ENCODE measurements around the gene NUDT14.

The NUDT14 gene

GRCh38 chr14:105180592-105181548, at the start of gene NUDT14:
TSS of gene NUDT14 (minus strand) at chr14:105181312. CDS start at chr14:105181209, 103 bp downstream.
- DNase-seq = peak; percentile 64 to 77 (median 68)

DNA sequence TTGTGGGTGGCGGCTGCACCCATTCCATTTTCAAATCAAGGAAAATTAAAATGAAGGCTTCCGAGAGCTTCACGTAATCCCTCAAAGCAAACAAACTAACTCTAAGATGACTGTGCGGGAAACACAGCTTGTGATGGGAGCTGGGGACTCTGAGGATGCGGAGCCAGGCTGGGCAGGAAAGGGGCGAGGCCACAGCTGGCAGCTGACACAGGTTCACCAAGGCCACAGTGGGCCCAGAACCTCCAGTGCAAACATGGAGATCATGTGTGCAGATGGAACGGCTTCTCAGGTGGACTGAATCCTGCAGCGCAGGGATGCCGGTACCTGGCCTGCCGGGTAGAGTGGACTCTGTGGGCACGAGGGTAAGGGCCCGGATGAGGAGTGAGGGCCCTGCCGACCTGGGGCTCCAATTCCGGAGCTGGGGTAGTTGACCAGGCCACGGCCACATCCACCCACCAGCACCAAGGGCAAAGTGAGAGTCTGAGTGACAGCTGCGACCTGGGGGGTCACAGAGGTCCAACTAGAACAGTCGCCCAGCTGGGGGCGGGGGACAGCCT, 48.1 kb upstream of the NUDT14 start:
- no peak for DNase-seq

DNA sequence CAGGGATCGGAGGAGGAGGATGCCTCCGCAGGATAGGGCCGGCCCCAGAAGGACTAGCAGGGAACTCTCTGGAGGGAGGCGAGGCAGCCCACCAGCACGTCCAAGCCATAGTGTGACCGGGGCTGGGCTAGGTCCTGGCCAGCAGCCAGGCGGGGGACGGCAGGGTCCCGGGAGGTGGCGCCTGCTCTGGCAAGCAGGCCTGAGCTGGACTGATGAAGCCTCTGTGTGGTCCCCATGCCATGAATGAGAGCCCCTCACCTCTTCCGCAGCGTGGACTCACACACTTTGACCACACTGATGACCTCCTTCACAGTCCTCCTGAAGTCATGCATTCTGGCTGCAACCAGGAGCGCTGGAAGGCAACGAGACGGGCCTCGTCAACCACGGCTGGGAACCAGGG, 47.5 kb upstream of the NUDT14 start:
- DNase-seq = no peak

DNA sequence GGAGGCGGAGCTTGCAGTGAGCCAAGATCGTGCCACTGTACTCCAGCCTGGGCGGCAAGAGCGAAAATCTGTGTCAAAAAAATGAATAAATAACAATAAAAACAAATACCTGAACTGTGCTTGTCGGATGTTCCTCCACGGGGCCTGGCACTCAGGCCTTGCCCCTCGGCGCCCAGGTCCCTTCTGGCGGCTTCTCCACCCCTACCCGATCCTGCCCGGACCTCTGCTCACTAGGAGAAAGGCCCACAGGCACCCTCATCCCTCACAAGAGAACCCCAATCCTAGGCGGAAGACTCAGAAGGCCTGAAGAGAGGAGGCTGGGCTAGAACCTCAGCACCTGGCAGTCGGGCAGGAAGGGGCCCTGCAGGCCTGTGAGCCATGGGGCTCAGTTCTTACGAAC, 46.2 kb upstream of the NUDT14 start:
- no peak for DNase-seq

GRCh38 chr14:105226198-105226597, 45.1 kb upstream of the NUDT14 start:
- DNase-seq = no peak

GRCh38 chr14:105224845-105225570, 43.9 kb upstream of the NUDT14 start:
- no peak for DNase-seq

DNA sequence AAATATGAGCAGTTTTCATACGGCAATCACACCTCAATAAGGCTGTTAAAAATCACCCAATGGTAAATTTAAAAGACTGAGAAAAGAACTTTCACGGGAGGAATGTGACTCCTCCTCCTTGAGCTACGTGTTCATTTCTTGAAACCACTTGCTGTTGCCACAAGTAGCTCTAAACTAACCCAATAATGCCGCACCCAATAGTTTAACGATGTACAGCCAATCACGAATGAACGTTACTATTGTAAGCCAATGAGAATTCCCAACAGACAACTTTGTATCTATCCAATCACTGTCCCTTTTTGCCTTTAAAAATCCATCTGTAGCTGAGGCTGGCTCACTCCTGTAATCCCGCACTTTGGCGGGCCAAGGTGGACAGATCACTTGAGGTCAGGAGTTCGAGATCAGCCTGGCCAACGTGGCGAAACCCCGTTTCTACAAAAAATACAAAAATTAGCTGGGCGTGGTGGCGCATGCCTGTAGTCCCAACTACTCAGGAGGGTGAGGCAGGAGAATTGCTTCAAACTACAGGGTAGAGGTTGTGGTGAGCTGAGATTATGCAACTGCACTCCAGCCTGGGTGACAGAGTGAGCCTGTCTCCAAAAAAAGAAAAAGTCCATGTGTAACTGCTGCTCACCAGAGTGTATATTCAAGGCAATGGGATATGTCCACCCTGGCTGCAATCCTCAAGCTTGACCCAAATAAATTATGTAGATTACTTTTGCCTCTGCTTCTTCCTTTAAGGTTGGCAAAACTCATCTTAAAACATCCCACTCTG, 42.8 kb upstream of the NUDT14 start:
- no peak for DNase-seq

GRCh38 chr14:105223260-105223659, 42.1 kb upstream of the NUDT14 start:
- DNase-seq = no peak

GRCh38 chr14:105221598-105222178, 40.6 kb upstream of the NUDT14 start:
- no peak for DNase-seq

DNA sequence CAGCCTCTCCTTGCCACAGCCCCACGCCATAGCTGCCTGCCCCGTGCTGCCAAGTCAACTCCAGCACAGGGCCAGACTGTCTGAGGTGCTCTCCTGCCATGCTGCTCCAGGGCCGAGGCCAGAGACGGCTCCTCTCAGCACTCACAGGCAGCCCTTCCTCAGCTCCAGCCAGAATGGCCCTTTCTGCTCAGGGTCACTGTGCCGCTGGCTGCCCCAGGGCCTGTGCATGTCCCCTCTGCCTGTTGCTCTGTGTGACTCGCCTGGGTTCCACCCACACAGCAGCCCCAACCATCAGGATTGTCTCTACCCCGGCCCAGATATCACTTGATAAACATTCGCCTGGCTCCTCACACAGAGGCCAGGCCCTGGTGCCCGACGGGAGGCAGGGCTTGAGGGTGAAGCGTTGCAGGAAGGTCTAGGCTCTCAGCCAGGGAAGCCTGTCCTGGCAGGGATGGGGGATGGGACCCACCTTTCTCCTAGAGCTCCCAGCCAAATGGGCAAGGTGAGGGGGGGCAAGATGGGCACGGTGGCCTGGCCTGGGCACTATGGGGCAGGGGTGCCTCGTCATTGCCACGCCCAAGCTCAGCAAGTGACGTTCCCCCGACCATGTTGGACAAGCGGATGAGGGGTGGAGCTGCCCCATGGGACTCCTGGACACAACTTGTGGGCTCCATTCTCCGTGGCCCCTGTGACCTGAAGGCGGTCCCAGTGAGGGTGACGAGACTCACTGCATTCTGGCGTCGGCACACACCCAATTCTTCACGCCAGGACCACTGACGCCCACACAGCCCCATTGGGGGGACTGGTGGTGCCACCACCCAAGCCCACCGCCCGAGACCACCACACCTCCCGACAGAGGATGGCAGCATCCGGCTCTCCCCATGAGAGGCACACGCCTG, 39.8 kb upstream of the NUDT14 start:
- no peak for DNase-seq

DNA sequence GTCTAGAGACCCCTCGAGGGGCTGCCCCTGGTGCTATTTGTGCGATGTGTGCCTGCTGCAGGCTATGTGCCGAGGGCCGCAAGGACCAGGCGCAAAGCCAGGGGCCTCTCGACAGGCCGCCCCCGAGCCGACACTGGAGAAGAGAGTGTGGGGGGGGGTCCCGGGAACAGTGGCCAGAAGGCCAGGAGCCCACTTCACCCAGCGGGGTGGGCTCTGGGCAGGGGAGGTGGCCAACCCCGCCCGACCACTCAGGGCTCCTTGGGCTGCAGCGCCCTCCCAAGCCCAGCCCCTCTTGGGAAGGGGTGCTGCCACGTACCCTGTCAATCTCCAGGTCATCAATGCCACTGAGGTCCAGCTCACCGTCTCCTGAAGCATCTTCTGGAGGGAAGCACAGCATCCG, 38.6 kb upstream of the NUDT14 start:
- no peak for DNase-seq

DNA sequence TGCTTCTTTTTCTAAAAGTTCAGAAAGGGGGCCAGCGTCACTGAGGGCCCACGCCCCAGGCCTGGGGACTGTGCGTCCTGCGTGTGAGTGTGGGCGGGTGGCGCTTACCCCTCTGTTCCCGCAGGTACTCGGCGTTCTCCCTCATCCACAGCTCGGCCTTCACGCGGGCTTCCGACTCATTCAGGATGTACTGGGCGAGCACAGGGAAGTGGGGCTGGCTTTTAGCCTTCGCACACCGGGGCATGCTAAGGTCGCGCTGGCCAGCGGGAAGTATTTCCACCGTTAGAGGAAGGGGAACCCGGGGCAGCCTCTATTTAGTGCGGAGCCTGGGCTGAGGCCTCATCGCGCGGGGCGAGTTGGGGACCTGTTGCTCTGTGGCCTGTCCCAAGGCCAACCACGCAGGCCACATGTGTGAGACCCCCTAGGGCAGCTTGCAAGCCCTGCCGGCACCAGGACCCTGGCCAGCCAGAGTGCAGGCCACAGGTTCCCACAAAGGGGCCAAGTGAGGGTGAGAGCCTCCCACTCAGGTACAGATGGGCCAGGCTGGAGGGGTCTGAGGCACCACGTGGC, 38.0 kb upstream of the NUDT14 start:
- no peak for DNase-seq

GRCh38 chr14:105218611-105219010, 37.5 kb upstream of the NUDT14 start:
- no peak for DNase-seq

DNA sequence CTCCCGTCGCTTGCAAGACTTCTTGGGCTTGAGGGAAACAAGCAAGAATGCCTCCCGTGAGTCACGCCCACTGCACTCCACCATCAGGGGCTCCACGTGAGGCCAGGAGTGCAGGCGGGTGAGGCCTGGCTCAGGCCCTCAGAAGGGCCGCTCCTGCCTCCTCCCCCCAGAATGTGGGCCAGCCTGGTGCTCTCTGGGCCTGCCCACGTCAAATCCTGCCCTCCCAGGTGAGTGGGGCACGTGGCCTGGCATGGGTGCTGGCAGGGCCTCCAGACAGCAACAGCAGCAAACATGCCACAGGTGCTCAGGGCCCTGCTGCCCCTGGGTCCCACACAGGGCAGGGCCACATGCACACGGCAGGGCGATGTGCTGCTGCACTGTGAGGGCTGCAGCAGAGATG, 36.7 kb upstream of the NUDT14 start:
- DNase-seq = no peak

- DNase-seq = no peak
Measured at GRCh38 chr14:105216490-105217247, 35.6 kb upstream of the NUDT14 start.

- no peak for DNase-seq
Measured at GRCh38 chr14:105215602-105216001, 34.5 kb upstream of the NUDT14 start.

DNA sequence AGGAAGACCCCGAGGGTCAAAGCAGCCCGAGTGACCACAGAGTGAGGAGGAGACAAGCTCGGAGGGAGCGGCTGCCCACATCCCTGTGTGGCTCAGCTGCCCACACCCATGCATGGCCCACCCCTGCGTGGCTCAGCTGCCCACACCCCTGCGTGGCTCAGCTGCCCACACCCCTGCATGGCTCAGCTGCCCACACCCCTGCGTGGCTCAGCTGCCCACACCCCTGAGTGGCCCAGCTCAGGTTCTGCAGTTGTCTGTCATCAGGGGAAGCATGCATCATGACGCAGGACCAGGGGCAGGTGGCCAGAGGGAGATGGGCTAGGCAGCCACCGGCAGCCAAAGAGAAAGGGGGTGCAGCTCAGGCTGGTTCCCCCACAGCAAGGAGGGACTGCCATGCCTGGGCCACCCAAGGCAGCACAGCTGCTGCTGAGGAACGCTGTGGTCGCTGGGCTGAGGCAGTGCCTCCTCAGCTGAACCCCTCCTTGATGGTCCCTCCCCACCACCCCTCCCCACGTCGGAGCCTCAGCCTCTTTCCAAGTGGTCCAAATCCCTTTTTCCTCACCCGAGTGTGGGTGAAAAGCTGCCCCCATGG, 33.3 kb upstream of the NUDT14 start:
- DNase-seq = no peak

DNA sequence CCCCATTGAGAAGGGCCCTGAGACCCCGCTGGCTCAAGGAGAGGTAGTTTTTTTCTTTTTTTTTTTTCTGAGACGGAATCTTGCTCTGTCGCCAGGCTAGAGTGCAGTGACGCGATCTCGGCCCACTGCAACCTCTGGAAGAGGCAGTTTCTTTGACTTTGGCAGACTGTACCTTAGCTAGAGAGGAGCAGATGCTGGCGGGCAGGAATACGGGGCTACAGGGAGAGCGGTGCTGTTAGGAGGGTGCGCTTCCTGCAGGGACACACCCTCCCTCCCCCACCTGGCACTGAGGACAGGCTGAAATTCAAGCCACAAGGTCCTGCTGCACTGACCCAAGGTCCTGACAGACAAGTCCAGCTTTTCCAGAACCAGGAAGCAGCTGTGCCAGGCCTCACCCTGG, 32.2 kb upstream of the NUDT14 start:
- no peak for DNase-seq

DNA sequence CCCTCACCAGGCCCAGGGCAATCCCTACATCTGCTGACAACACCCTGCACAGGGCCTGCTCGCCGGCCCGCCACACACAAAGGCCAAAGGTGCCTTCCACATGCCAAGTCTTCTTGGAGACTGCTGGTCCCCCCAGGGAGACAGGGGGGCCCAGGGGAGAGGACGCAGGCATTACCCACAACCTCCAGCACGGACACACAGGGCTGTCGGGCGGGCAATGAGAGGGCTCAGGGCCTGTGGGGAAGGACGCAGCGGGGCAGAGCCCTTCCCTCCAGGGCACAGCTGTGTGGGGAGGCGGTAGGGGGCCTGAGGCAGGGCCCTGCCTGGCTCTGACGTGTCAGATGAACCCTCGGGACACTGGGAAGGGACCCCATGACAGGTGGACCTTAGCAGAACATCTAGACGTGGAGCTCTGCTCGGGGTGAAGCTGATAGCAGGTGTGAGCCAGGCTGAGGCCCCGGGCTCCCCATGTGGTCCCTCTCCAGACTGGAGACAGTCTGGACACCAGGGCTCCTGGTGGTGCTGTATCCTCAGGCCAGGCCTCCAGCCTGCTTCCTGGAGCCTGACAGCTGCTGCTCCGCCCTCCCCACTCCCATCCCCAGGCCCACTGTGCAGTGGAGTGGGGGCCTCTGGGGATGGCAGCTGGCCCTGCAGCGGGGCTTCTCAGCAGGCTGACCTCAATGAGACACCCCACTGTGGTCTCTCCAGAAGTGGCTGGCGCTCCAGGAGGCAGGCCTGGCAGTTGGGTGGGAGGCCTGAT, 31.6 kb upstream of the NUDT14 start:
- no peak for DNase-seq

Measured in activated CD4-positive, CD25-positive, alpha-beta regulatory T cell (primary cell).